ENCODE results near the gene ZSCAN31. TPM values are rescaled to one million over a fixed set of nuclear protein-coding genes. Genes with fewer than 3 reads are reported as not detected.

The ZSCAN31 gene
- total and polyA plus RNA-seq, 9 of the 15 experiments (the other 6 are each of a cell fraction or from before 2014, with no cell fraction given) = 3.9 to 12.1 (median 7.0) TPM

- TF ChIP-seq RNF219 (CRISPR knock-in tag; IDR thresholded peaks at IDR 0.05) (no peak), SFPQ (IDR thresholded peaks at IDR 0.05; ENCODE audit: low read depth, low read length) (no peak), ZZZ3 (IDR thresholded peaks at IDR 0.05) (no peak), IRF2 (CRISPR knock-in tag; IDR thresholded peaks at IDR 0.05) (no peak; the same call in 1 of the 2 replicates), NRF1 (conservative IDR thresholded peaks at IDR 0.05 in 1 of 2, IDR thresholded peaks at IDR 0.05 in 1 of 2) (peak; percentile 10 to 23; a peak in 1 of 4 replicates), WHSC1 (IDR thresholded peaks at IDR 0.05; ENCODE audit: low read length) (no peak), GTF2E2 (tag; IDR thresholded peaks at IDR 0.05) (no peak), CTBP1 (IDR thresholded peaks at IDR 0.05; ENCODE audit: borderline replicate concordance) (peak; percentile 81), SNIP1 (IDR thresholded peaks at IDR 0.05; ENCODE audit: low read depth) (no peak), TBP (optimal IDR thresholded peaks at IDR 0.05; ENCODE audit: low read depth, low read length) (peak; percentile 66), RBM17 (IDR thresholded peaks at IDR 0.05; ENCODE audit: borderline replicate concordance, low read depth, low read length) (no peak), BRD4 (IDR thresholded peaks at IDR 0.05) (peak; percentile 70; the same call in 1 of the 2 replicates), ZNF12 (CRISPR knock-in tag; IDR thresholded peaks at IDR 0.05) (0 out of 2 replicates have a peak, but pooled peaks have one; percentile 55), ELK1 (CRISPR knock-in tag; IDR thresholded peaks at IDR 0.05) (no peak), NFATC3 (IDR thresholded peaks at IDR 0.05) (no peak), KLF6 (CRISPR knock-in tag; IDR thresholded peaks at IDR 0.05; ENCODE audit: borderline replicate concordance) (no peak), SMAD3 (CRISPR knock-in tag; conservative IDR thresholded peaks at IDR 0.05) (0 out of 2 replicates have a peak, but pooled peaks have one; percentile 33), ZNF133 (CRISPR knock-in tag; IDR thresholded peaks at IDR 0.05) (no peak)
- TF ChIP-seq, protein P1, sequence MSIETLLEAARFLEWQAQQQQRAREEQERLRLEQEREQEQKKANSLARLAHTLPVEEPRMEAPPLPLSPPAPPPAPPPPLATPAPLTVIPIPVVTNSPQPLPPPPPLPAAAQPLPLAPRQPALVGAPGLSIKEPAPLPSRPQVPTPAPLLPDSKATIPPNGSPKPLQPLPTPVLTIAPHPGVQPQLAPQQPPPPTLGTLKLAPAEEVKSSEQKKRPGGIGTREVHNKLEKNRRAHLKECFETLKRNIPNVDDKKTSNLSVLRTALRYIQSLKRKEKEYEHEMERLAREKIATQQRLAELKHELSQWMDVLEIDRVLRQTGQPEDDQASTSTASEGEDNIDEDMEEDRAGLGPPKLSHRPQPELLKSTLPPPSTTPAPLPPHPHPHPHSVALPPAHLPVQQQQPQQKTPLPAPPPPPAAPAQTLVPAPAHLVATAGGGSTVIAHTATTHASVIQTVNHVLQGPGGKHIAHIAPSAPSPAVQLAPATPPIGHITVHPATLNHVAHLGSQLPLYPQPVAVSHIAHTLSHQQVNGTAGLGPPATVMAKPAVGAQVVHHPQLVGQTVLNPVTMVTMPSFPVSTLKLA (conservative IDR thresholded peaks at IDR 0.05) = peak in 1 of 2 experiments; percentile 52; a peak in 1 of 4 replicates
- TF ChIP-seq, protein P2, sequence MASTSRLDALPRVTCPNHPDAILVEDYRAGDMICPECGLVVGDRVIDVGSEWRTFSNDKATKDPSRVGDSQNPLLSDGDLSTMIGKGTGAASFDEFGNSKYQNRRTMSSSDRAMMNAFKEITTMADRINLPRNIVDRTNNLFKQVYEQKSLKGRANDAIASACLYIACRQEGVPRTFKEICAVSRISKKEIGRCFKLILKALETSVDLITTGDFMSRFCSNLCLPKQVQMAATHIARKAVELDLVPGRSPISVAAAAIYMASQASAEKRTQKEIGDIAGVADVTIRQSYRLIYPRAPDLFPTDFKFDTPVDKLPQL (IDR thresholded peaks at IDR 0.05; ENCODE audit: extremely low read depth, insufficient read length) = no peak
These were observed 20.1 kb upstream of the ZSCAN31 start (continued) for GRCh38 chr6:28355743-28356665.

Measured in K562 (cell line).